ENCODE data around the gene CDC45. TPM values are rescaled to one million over a fixed set of nuclear protein-coding genes. Genes with fewer than 3 reads are reported as not detected.

Gene CDC45
- total and polyA plus RNA-seq, 2 of the 13 experiments (the other 11 are each of a cell fraction or from before 2014, with no cell fraction given), result 14.4 to 36.3 TPM

DNA sequence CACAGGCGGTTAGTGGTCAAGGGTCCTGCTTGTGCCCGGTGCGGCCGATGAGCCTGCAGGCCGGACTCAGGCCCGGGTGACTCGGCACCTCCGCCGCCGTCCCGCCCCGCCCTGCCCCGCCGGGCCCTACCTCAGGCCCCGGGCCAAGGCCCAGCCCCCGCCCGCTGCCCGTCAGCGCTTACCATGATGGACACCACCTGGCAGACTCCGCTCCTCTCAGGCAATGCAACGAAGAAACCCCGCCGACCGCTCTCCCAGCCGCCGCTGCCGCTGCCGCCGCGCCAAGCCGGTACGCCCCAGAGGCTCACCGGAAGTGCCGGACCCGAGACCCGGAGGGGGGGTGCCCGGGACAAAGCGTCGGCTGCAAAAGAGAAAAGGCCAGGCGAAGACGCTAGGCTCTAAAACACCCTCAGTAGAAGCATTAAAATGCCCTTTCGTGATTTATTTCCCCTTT lies 792 bp upstream of the CDC45 start, which contains the start of gene UFD1 (continued):
- TF ChIP-seq ZNF788 (CRISPR knock-in tag; IDR thresholded peaks at IDR 0.05; ENCODE audit: borderline replicate concordance) (0 out of 2 replicates have a peak, but pooled peaks have one; percentile 28), ZNF121 (CRISPR knock-in tag; IDR thresholded peaks at IDR 0.05) (0 out of 2 replicates have a peak, but pooled peaks have one; percentile 17), ZNF563 (CRISPR knock-in tag; IDR thresholded peaks at IDR 0.05) (peak; percentile 57; the same call in 1 of the 2 replicates), KMT2B (CRISPR knock-in tag; IDR thresholded peaks at IDR 0.05) (peak; percentile 47; the same call in 1 of the 2 replicates), GABPA (IDR thresholded peaks at IDR 0.05; ENCODE audit: low read depth, low read length) (peak; percentile 74), GABPA (CRISPR knock-in tag; IDR thresholded peaks at IDR 0.05; ENCODE audit: low read depth) (peak; percentile 89), RBM39 (IDR thresholded peaks at IDR 0.05; ENCODE audit: low read depth, low read length, poor library complexity, severe bottlenecking) (peak; percentile 54), SAP130 (CRISPR knock-in tag; IDR thresholded peaks at IDR 0.05; ENCODE audit: low read depth) (peak; percentile 64; the same call in 1 of the 2 replicates), KDM2A (CRISPR knock-in tag; IDR thresholded peaks at IDR 0.05; ENCODE audit: borderline replicate concordance, low read depth) (peak; percentile 28; the same call in 1 of the 2 replicates), SNRNP70 (IDR thresholded peaks at IDR 0.05; ENCODE audit: low read depth, low read length) (no peak), SIX1 (CRISPR knock-in tag; IDR thresholded peaks at IDR 0.05; ENCODE audit: borderline replicate concordance) (0 out of 2 replicates have a peak, but pooled peaks have one; percentile 11), ZSCAN31 (CRISPR knock-in tag; IDR thresholded peaks at IDR 0.05; ENCODE audit: low read depth) (0 out of 2 replicates have a peak, but pooled peaks have one; percentile 20), MAFG (CRISPR knock-in tag; IDR thresholded peaks at IDR 0.05) (no peak), KAT8 (CRISPR knock-in tag; IDR thresholded peaks at IDR 0.05) (peak; percentile 51; the same call in 1 of the 2 replicates), ZEB1 (IDR thresholded peaks at IDR 0.05; ENCODE audit: insufficient replicate concordance, low read depth) (peak; percentile 68), ZFY (CRISPR knock-in tag; IDR thresholded peaks at IDR 0.05) (peak; percentile 82), KLF6 (CRISPR knock-in tag; IDR thresholded peaks at IDR 0.05) (0 out of 2 replicates have a peak, but pooled peaks have one; percentile 26), PAF1 (CRISPR knock-in tag; IDR thresholded peaks at IDR 0.05) (no peak)
- TF ChIP-seq, protein P1, sequence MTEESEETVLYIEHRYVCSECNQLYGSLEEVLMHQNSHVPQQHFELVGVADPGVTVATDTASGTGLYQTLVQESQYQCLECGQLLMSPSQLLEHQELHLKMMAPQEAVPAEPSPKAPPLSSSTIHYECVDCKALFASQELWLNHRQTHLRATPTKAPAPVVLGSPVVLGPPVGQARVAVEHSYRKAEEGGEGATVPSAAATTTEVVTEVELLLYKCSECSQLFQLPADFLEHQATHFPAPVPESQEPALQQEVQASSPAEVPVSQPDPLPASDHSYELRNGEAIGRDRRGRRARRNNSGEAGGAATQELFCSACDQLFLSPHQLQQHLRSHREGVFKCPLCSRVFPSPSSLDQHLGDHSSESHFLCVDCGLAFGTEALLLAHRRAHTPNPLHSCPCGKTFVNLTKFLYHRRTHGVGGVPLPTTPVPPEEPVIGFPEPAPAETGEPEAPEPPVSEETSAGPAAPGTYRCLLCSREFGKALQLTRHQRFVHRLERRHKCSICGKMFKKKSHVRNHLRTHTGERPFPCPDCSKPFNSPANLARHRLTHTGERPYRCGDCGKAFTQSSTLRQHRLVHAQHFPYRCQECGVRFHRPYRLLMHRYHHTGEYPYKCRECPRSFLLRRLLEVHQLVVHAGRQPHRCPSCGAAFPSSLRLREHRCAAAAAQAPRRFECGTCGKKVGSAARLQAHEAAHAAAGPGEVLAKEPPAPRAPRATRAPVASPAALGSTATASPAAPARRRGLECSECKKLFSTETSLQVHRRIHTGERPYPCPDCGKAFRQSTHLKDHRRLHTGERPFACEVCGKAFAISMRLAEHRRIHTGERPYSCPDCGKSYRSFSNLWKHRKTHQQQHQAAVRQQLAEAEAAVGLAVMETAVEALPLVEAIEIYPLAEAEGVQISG (CRISPR knock-in tag; IDR thresholded peaks at IDR 0.05), result peak; percentile 61
- TF ChIP-seq, protein P2, sequence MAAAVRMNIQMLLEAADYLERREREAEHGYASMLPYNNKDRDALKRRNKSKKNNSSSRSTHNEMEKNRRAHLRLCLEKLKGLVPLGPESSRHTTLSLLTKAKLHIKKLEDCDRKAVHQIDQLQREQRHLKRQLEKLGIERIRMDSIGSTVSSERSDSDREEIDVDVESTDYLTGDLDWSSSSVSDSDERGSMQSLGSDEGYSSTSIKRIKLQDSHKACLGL (CRISPR knock-in tag; IDR thresholded peaks at IDR 0.05), result 0 out of 2 replicates have a peak, but pooled peaks have one; percentile 38
- TF ChIP-seq, protein P3, sequence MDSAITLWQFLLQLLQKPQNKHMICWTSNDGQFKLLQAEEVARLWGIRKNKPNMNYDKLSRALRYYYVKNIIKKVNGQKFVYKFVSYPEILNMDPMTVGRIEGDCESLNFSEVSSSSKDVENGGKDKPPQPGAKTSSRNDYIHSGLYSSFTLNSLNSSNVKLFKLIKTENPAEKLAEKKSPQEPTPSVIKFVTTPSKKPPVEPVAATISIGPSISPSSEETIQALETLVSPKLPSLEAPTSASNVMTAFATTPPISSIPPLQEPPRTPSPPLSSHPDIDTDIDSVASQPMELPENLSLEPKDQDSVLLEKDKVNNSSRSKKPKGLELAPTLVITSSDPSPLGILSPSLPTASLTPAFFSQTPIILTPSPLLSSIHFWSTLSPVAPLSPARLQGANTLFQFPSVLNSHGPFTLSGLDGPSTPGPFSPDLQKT (CRISPR knock-in tag; IDR thresholded peaks at IDR 0.05; ENCODE audit: borderline replicate concordance), result peak; percentile 74; the same call in 1 of the 2 replicates
- TF ChIP-seq, protein P4, sequence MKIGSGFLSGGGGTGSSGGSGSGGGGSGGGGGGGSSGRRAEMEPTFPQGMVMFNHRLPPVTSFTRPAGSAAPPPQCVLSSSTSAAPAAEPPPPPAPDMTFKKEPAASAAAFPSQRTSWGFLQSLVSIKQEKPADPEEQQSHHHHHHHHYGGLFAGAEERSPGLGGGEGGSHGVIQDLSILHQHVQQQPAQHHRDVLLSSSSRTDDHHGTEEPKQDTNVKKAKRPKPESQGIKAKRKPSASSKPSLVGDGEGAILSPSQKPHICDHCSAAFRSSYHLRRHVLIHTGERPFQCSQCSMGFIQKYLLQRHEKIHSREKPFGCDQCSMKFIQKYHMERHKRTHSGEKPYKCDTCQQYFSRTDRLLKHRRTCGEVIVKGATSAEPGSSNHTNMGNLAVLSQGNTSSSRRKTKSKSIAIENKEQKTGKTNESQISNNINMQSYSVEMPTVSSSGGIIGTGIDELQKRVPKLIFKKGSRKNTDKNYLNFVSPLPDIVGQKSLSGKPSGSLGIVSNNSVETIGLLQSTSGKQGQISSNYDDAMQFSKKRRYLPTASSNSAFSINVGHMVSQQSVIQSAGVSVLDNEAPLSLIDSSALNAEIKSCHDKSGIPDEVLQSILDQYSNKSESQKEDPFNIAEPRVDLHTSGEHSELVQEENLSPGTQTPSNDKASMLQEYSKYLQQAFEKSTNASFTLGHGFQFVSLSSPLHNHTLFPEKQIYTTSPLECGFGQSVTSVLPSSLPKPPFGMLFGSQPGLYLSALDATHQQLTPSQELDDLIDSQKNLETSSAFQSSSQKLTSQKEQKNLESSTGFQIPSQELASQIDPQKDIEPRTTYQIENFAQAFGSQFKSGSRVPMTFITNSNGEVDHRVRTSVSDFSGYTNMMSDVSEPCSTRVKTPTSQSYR (CRISPR knock-in tag; IDR thresholded peaks at IDR 0.05; ENCODE audit: borderline replicate concordance), result no peak

All from HepG2 (cell line).